Stimulated activated CD4-positive, alpha-beta T cell treated with anti-CD3 and anti-CD28 coated beads, TNF-alpha, amount 100 ng/mL, for 4 hours (primary cell): ENCODE measurements around the gene MCC.
A peak's percentile ranks its signal among the peaks of the same experiment; 100 is the strongest.
"Not testable (repeated sequence)": the region's sequence is repeated elsewhere in the genome, so short reads cannot be mapped to it uniquely, and the experiment has no call there.

ENCODE experiments used
- DNase-seq, 3 experiments: peaks; one replicate each; pipeline ENCODE4 v3.0.0-alpha.2; 2020; ENCODE audit warnings: low read depth in 3 of 3

The MCC gene

DNA sequence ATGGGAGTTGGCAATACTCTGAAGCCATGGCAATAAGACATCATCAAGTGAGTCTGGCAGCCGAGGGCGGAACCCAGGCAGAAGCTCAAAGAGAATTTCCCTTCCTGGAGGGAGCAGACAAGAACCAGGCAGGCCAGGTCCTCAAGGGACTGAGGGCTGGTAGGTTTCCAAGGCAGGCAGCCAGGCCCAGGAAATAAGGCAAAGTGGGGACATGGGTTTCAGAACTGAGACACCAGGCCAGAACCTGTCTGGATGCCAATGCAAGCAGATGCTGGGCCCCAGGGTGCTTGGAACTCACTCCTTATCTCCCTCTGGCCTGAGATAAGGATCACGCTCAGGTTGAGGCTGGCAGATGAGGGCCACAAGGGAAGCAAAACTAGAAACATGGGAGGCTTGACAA lies 62.3 kb downstream of the MCC start:
- DNase-seq = no peak

DNA sequence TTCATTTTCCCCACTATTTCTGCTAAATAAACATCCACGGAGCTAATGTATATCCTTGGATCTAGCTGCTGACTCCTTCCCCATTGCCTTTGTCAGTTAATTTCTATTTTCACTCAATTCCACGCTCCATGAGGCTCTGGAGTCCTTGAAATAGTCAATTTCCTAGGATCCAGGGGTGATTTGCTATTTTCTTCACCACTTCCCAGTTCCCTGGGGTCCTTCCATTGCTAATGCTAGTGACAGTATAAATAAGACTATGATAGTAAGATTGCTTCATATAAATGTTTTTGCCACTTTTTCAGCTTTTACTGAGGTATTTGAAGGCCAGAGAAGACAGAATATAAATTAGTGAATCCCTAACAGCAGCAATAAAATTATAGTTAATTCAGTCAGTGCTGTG lies 66.6 kb downstream of the MCC start:
- DNase-seq = no peak

- no peak for DNase-seq
Measured at GRCh38 chr5:113405530-113405929, 82.7 kb downstream of the MCC start.

- DNase-seq = no peak
Measured at GRCh38 chr5:113404269-113404668, 84.0 kb downstream of the MCC start.

- not testable (repeated sequence) for DNase-seq
Measured at GRCh38 chr5:113397986-113398385, 90.3 kb downstream of the MCC start.

GRCh38 chr5:113397046-113397445 lies 91.2 kb downstream of the MCC start:
- DNase-seq = no peak

DNA sequence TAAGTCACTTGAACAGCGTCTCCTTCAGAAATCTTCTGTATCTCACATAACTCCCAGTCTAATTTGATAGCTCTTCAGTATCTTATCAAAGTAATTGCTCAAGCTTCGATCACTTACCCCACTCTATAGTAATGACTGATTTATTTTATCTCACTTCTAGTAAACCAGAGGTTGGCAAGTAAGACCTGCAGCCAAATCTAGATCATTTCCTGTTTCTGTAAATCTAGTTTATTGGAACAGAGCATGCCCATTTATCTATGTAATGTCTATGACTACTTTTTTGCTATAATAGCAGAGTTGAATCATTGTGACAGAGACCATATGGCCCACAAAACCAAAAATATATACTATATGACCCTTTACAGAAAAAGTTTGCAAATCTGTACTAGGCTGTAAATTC lies 93.6 kb downstream of the MCC start:
- no peak for DNase-seq

DNA sequence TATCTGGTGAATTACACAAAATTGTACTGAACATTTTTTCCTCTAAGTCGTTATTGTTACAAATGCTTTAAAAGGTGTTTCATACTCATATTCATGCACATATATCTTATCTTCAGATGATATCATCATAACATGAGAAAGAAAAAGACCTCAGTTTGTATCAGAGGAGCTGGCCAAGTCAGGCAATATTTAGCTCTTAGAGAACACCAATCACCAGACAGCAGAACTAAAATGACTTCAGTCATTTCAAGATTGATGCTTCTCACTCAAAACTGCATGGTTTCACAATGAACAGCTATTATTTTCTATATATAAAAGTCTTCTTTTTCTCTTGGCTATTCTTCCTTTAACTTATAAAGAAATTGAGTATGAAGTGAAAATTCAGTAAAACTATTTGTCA lies 98.0 kb downstream of the MCC start:
- no peak for DNase-seq

DNA sequence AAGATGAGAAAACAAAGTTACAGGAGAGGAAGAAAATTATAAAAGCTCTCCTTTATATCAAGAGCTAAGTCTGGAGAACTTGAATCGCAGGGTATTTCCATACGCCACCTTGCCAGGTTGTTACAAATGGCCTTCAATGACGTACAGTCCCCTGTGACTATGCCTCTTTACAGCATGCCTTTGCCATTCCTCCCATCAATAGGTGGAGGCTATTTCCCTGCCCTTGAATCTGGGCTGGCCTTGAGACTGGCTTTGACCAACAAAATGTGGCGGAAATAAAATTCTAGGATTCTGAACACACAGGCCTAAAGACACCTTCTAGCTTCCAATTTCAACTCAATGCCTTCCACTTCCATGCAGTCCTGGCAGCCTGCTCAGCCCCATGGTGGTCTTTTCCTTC lies 99.1 kb downstream of the MCC start:
- DNase-seq = no peak

- DNase-seq = no peak
Measured at GRCh38 chr5:113387844-113388243, 100.4 kb downstream of the MCC start.

DNA sequence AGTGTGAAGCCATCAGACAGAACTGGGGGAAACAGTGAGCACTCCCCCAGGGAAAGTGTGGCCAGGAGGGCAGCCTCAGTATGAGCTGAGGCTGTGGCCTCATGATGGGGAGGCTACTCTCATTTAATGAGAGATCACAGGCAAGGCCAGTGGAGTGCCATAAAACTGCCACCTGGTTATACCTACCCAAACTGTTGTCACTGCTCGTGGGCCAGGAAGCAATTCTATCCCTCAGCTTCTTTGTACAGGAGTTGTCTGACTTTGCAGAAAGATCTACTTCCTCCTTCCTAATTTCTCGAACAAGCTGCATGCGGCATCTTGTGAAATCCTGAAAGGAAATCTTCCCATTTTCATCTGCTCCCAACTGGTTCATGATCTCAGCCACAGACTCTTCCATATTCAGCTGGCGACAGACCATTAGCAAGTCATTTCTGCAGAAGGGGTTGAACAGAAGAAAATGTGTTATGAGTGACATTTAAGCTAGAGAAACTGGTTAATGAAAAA lies 103.4 kb downstream of the MCC start:
- DNase-seq = no peak

DNA sequence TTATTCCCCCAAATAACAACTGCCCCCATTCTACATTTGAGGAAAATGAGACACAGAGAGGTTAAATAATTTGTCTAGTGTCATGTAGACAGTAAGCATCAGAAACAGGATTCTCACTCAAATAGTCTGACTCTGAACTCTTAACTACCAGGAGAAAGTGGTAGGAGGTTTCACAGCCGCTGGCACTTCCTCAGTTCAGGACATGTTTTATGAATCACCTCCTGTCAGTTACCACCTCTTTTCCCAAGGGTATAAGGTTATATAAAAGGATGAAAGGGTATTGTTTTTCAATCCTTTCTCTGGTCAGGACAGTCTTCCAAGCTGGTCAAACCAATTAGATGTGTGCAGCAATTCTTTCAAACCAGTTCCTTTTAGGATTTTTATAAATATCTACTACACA lies 105.5 kb downstream of the MCC start:
- DNase-seq = no peak

DNA sequence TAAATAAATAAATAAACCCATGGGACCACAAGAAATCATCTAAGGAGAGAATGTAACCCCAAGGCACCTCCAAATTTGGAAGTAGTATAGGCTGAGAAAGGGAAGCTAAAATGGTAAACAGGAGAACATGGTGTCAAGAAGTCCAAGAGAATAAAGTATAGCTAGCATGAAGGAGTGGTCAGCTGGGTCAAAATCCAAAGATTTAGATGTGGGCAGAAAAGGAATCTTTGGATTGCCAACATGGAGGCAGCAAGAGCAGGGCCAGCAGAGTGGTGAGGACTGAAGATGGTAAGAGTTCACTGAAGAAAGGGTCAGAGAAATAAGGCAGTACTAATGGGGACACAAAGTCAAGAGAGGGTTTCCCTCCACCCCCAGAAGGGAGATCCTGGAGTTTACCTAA lies 106.5 kb downstream of the MCC start:
- DNase-seq = no peak

DNA sequence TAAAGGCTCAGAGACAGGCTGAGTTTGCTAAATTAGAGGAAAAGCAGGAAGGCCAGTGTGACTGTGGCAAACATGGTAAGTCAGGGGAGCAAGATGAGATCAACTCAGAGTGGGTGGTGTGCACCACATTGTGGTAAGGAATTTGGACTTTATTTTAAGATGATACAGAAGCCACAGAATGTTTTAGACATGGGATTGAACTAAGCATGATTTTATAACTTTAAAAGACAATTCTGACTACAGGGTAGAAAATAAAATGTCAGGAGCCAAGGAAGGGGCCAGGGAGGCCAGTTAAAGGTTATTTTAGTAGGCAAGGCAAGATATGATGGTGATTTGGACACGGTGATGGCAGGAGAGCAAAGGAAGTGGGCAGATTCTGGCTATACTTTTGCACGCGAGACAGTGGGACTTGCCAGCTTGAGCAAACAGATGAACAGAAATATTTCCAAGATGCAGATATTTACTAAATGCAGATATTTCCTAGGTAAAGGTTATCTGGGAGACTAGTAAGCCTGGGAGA lies 107.4 kb downstream of the MCC start:
- DNase-seq = no peak

DNA sequence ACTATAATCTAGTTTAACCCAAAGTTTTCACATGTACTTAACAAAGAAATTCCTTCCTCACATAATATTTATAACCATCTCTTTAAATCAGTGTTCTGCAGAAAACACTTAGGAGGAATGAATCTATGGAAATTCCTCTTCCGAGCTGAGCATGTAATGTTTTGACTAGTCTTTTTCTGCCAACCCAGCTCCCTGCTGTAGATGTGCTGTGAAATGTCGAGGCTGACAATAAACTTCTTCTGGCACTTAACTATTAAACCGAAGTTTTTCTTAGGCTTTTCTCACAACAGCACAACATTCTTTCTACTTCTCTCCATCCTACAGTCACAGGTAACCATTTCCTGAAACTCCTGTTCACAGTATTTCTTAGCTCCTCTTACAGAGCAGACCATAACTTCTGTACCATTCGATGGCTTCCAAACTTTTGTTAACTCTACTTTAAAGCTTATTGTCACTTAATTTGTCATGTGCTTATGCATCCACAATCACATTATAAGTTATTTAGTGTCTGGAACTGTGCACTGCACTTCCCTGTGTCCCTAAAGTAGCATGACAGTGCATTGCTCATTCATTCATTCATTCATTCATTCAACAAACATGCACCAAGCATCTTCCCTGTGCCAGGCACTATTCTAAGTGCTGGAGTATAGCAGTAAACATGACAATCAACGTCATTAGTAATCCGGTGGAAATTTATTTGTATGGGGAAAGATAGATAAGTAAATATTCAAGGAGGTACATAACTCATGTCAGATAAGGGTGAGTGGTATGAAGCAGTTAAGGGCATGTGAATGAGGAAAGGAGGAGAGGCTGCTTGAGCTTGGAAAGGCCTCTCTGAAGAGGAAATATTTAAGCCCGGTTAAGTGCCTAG lies 108.1 kb downstream of the MCC start:
- no peak for DNase-seq

GRCh38 chr5:113378959-113379541 lies 109.2 kb downstream of the MCC start:
- peak in 2 of 3 experiments; percentile 18 to 26 for DNase-seq

GRCh38 chr5:113378514-113378913 lies 109.7 kb downstream of the MCC start:
- no peak for DNase-seq

- no peak for DNase-seq
Measured at GRCh38 chr5:113378081-113378480, 110.2 kb downstream of the MCC start.

DNA sequence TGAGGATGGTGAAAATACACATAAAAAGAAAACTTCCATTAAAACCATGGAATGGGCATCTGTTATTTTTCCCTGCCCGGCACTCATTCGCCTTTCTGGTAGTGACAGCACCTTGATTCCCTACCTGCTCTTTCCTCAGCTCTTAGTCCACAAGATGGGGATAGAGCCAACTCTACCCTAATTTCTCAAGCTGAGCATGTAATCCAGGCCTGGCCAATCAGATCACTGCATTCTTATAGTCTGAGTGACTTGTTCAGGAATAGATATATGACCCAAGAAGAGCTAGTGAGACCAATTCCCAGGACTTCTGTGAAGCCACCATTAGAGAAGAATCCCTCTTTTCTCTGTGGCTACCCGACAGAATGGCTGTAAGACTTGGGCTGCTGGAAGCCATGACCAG lies 111.6 kb downstream of the MCC start:
- DNase-seq = no peak

- DNase-seq = no peak
Measured at GRCh38 chr5:113375480-113376060, 112.7 kb downstream of the MCC start.

DNA sequence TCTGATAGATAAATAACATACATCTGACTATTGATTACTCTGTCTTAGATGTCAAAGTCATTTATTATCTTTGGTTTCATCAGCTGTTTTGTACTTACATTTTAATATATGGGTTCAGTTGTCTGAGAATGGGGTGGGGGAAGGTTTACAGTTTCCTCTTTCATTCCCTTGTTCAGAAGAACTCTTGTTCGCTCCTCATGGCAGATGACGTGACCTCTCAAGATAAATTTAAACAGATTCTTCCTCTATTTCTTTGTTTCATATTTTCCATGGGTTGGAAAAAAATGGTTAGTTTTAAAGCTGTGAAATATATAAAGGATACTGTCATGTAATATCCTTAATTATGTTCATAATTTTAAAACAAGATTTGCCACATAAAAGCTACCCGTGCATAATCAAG lies 114.8 kb downstream of the MCC start:
- no peak for DNase-seq

- no peak for DNase-seq
Measured at GRCh38 chr5:113371721-113372196, 116.5 kb downstream of the MCC start.

- no peak for DNase-seq
Measured at GRCh38 chr5:113367586-113367985, 120.7 kb downstream of the MCC start.
